ENCODE results near the gene SLC9A2.

SLC9A2 gene

GRCh38 chr2:102737431-102737830, 118.1 kb downstream of the SLC9A2 start:
- no peak for DNase-seq (ENCODE audit: low read depth)
- peak overlapping the region; percentile 88 for H3K4me3 ChIP-seq (ENCODE audit: low read length)
- no peak for TF ChIP-seq CTCF (conservative IDR thresholded peaks at IDR 0.05; ENCODE audit: low read depth, low read length)

GRCh38 chr2:102743259-102743658, 123.9 kb downstream of the SLC9A2 start:
- TF ChIP-seq CTCF (conservative IDR thresholded peaks at IDR 0.05; ENCODE audit: low read depth, low read length) = no peak
- no peak overlapping the region for H3K4me3 ChIP-seq (ENCODE audit: low read length)
- no peak for DNase-seq (ENCODE audit: low read depth)

- no peak overlapping the region for H3K4me3 ChIP-seq (ENCODE audit: low read length)
- no peak for DNase-seq (ENCODE audit: low read depth)
- TF ChIP-seq CTCF (conservative IDR thresholded peaks at IDR 0.05; ENCODE audit: low read depth, low read length) = no peak
Observed at GRCh38 chr2:102748107-102748506, 128.8 kb downstream of the SLC9A2 start.

- H3K4me3 ChIP-seq (ENCODE audit: low read length) = no peak overlapping the region
- no peak for DNase-seq (ENCODE audit: low read depth)
- no peak for TF ChIP-seq CTCF (conservative IDR thresholded peaks at IDR 0.05; ENCODE audit: low read depth, low read length)
Observed at GRCh38 chr2:102749938-102750337, 130.6 kb downstream of the SLC9A2 start.

GRCh38 chr2:102753563-102754159, 134.3 kb downstream of the SLC9A2 start:
- no peak for DNase-seq (ENCODE audit: low read depth)
- peak; percentile 74 for TF ChIP-seq CTCF (conservative IDR thresholded peaks at IDR 0.05; ENCODE audit: low read depth, low read length)
- H3K4me3 ChIP-seq (ENCODE audit: low read length) = no peak overlapping the region

GRCh38 chr2:102754456-102755145, 135.2 kb downstream of the SLC9A2 start:
- no peak for DNase-seq (ENCODE audit: low read depth)
- no peak overlapping the region for H3K4me3 ChIP-seq (ENCODE audit: low read length)
- no peak for TF ChIP-seq CTCF (conservative IDR thresholded peaks at IDR 0.05; ENCODE audit: low read depth, low read length)

- no peak overlapping the region for H3K4me3 ChIP-seq (ENCODE audit: low read length)
- no peak for DNase-seq (ENCODE audit: low read depth)
- no peak for TF ChIP-seq CTCF (conservative IDR thresholded peaks at IDR 0.05; ENCODE audit: low read depth, low read length)
Observed at GRCh38 chr2:102755284-102755683, 135.9 kb downstream of the SLC9A2 start.
